SJSA1 (cell line): ENCODE data around the gene MTMR10. TPM values are rescaled to one million over a fixed set of nuclear protein-coding genes. Genes with fewer than 3 reads are reported as not detected.

Experiments
- DNase-seq, 2 experiments: peaks; one replicate each; pipeline ENCODE4 v3.0.0-alpha.2; 2015 to 2020; ENCODE audit warnings: low spot score in 2 of 2, low read depth in 1 of 2
- H3K27ac ChIP-seq: fragments of 250-450 bp; sonication (Bioruptor Pico); 2 replicates; pipeline ENCODE4 v1.5.1; 2020; ENCODE audit warnings: mild to moderate bottlenecking, moderate library complexity
- H3K27me3 ChIP-seq: fragments of 250-450 bp; sonication (Bioruptor Pico); replicated peaks from 2 replicates; pipeline ENCODE4 v1.5.1; 2020; ENCODE audit warnings: mild to moderate bottlenecking, moderate library complexity
- H3K36me3 ChIP-seq: fragments of 250-450 bp; sonication (Bioruptor Pico); 2 replicates; pipeline ENCODE4 v1.5.1; 2020; ENCODE audit warnings: mild to moderate bottlenecking
- H3K4me1 ChIP-seq: fragments of 250-450 bp; sonication (Bioruptor Pico); replicated peaks from 2 replicates; pipeline ENCODE4 v1.6.1; 2021; ENCODE audit warnings: mild to moderate bottlenecking
- H3K4me3 ChIP-seq: fragments of 250-450 bp; sonication (Bioruptor Pico); 2 replicates; pipeline ENCODE4 v1.5.1; 2020; ENCODE audit warnings: mild to moderate bottlenecking
- H3K9me3 ChIP-seq: fragments of 250-450 bp; sonication (Bioruptor Pico); replicated peaks from 2 replicates; pipeline ENCODE4 v1.5.1; 2020; ENCODE audit warnings: mild to moderate bottlenecking
- total RNA-seq: library from RNA; depleted of rRNA; stranded (reverse); fragments of >200 nt; shearing (Covaris generic); gene quantifications from 2 replicates; pipeline ENCODE4 v1.2.3, GENCODE V29; 2014

The MTMR10 gene
- total RNA-seq, 1 experiment from 2014 or later: 22.4 TPM

DNA sequence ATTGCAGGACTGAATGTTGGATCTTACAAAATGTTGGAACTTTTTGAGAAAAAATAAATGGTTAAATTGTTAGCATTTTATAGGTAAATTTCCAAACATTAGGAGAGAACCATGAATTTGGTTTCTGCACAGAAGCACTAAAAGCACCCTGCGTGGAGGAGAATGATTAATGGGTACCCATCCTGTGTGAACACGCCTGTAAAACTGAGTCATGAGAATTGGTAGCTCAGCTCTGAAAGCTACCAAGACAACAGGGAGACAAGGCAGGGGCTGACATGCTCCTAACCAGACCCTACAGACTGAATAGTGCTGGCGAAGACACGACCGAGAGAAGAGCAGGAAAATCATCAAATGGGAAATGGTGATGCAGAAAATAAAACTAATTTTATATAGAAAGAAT, 32.4 kb upstream of the MTMR10 start:
- peaks cover 23% of the 10 kb centered on the region for H3K4me1 ChIP-seq
- H3K36me3 ChIP-seq: no peaks in the 10 kb centered on the region
- H3K4me3 ChIP-seq: no peak overlapping the region
- H3K9me3 ChIP-seq: no peaks in the 10 kb centered on the region
- peak overlapping the region; percentile 64 for H3K27ac ChIP-seq
- no peak for DNase-seq
- H3K27me3 ChIP-seq: no peaks in the 10 kb centered on the region

DNA sequence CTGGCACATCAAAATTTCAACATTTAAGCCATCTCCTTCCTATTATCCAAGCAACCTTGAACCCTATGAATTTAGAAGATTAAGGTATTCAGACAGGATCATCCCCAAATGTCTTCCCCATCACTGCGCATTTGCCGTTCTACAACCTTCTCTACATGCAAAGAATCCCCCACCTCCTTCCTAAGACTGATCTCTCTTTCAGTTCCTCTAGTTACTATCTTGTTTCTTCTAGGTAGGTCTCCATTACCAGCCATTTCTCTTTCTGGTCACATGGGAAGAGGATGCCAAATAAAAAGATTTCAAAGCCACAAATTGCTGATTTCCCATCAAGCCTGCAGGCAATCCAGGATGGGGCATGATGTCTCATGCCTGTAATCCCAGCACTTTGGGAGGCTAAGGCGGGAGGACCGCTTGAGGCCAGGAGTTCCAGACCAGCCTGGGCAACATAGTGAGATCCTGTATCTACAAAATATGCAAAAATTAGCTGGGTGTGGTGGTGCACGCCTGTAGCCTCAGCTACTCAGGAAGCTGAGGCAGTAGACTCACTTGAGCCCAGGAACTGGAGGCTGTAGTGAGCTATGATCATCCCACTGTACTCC, 29.7 kb upstream of the MTMR10 start:
- DNase-seq: no peak
- no peaks in the 10 kb centered on the region for H3K36me3 ChIP-seq
- no peaks in the 10 kb centered on the region for H3K27me3 ChIP-seq
- no peaks in the 10 kb centered on the region for H3K9me3 ChIP-seq
- H3K27ac ChIP-seq: no peak overlapping the region
- no peak overlapping the region for H3K4me3 ChIP-seq
- H3K4me1 ChIP-seq: peaks cover 23% of the 10 kb centered on the region

DNA sequence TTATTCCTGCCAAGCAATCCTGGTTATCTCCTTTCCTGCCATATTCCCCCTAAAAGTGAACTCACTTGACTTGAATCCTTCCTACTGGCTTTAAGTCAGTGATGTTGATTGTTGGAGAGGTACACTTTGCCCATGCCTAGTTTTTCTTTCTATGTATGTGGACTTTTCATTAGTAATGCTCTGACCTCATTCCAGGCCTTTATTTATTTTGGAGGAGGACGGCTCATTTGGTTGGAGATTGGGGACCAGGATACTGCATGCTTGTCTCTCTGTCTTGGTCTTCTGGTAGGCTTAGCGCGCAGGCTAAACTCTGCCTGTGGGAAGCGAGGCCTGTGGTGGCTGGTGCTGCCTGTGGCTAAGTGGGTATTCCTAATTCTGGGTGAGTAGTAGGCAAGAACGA, 29.1 kb upstream of the MTMR10 start:
- Histone ChIP-seq H3K27ac (no peak overlapping the region), H3K27me3 (no peaks in the 10 kb centered on the region), H3K9me3 (no peaks in the 10 kb centered on the region), H3K4me3 (no peak overlapping the region), H3K4me1 (peaks cover 23% of the 10 kb centered on the region), H3K36me3 (no peaks in the 10 kb centered on the region)
- no peak for DNase-seq

DNA sequence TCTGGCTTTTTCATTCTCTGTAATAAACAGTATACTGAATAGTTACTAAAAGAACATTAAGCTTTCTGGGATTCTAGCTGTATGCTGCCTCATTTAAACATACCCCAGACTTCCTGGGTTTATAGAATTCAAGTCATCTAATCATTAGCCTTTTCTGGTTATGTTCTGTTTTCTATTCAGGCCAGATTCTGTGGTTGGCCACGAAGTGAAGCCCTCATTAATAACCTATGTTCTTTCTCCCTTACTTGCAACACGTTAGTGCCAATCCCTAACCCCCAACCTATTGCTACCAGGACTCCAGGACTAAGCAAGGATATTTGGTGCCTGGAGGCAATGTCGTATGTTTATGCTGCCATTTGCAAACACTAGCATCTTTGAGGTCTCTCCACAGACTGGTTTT, 28.6 kb upstream of the MTMR10 start:
- Histone ChIP-seq H3K27me3 (no peaks in the 10 kb centered on the region), H3K27ac (no peak overlapping the region), H3K9me3 (no peaks in the 10 kb centered on the region), H3K4me3 (no peak overlapping the region), H3K4me1 (peaks cover 19% of the 10 kb centered on the region), H3K36me3 (no peaks in the 10 kb centered on the region)
- no peak for DNase-seq

DNA sequence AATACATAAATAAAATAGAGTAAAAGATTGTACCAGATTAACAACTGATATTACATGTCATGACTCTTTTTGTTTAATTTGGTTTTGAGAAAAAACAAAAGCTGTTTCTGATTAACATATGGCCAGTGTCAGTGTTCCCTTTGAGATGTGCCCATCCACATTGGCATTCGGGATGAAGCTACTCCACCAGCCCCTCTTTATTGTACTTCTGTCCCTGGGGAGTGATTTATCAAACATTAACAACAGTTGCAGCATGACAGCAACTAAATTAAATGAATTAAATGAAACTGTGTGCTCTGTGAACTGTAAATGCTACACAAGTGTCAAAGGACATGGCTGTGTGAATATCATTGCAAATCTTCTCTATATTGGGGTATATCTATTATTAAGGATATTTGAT, 25.9 kb upstream of the MTMR10 start:
- Histone ChIP-seq H3K36me3 (no peaks in the 10 kb centered on the region), H3K9me3 (no peaks in the 10 kb centered on the region), H3K4me3 (no peak overlapping the region), H3K27me3 (no peaks in the 10 kb centered on the region), H3K4me1 (no peaks in the 10 kb centered on the region), H3K27ac (no peak overlapping the region)
- DNase-seq: no peak

DNA sequence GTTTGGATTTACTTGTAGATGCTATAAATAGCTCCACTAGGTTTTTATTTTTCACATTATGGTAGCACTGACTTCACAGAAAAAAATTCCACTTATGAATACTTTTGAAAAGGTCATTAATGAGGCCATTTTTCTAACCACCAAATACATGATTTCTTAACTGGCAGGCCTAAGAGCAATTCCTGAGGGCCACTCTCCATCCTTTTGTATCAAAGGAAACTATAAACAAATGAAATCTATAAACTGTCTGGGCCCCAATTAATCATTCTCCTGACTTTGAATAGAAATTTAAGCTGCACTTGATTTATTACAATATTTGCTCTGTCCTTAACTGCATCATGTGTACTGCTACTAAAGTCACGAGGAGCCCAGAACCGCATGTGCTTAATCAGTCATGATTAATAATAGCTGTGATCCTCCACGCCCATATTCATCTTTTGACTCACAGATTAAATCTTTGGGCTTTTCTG, 25.1 kb upstream of the MTMR10 start:
- Histone ChIP-seq H3K4me1 (no peaks in the 10 kb centered on the region), H3K9me3 (no peaks in the 10 kb centered on the region), H3K4me3 (no peak overlapping the region), H3K27ac (no peak overlapping the region), H3K36me3 (no peaks in the 10 kb centered on the region), H3K27me3 (no peaks in the 10 kb centered on the region)
- no peak for DNase-seq

DNA sequence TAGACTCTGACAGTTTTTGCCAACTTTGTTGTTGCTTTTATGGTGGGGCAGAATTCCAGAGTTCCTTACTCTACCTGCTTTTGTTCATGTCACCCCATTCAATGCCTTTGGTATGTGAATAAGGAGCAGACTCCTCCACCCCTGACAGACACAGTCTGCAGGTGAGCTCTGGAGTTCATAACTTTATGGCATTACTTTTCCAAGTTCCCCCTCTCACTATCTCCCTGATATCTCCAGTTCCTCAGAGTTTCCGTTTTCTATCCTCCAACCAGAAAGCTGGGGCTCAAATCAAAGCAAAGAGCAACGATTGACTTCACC, 23.1 kb upstream of the MTMR10 start:
- Histone ChIP-seq H3K36me3 (no peaks in the 10 kb centered on the region), H3K9me3 (no peaks in the 10 kb centered on the region), H3K27me3 (no peaks in the 10 kb centered on the region), H3K4me3 (no peak overlapping the region), H3K4me1 (no peaks in the 10 kb centered on the region), H3K27ac (no peak overlapping the region)
- no peak for DNase-seq

DNA sequence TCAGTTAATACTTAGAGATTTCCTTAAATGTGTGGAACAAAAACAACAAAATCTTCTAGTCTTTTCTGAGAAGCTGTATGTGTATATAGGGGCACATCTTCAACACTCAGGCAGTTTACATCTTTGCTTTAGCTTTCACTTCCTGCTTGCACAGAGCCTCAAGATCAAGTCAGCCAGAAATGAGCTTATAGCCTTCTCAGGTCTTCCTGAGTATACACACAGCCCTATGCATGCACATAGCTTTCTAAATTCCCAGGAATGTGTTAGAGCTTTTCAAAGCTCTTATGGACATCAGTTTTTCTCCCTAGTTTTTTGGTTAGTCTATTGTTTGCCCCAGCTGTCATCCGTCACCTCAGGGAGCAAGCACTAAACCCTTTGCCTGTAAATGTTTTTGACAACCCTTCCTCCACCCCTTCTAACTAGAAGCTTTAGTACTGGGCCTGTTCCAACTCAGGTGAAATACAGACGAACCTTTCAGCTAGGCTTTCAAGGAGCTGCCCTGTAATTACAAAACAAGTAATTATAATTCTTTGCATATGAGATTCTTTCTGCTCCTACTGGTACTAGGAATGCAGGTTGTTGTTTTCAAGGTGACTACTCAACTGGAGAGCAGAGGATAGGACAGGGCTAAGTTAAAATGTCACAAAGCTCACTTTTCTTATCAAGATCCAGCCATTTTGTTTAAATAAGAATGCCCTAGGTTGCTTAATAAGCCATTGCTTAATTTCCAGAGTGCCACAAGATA, 22.6 kb upstream of the MTMR10 start:
- Histone ChIP-seq H3K27me3 (no peaks in the 10 kb centered on the region), H3K4me3 (no peak overlapping the region), H3K36me3 (no peaks in the 10 kb centered on the region), H3K27ac (no peak overlapping the region), H3K9me3 (no peaks in the 10 kb centered on the region), H3K4me1 (no peaks in the 10 kb centered on the region)
- DNase-seq: no peak

DNA sequence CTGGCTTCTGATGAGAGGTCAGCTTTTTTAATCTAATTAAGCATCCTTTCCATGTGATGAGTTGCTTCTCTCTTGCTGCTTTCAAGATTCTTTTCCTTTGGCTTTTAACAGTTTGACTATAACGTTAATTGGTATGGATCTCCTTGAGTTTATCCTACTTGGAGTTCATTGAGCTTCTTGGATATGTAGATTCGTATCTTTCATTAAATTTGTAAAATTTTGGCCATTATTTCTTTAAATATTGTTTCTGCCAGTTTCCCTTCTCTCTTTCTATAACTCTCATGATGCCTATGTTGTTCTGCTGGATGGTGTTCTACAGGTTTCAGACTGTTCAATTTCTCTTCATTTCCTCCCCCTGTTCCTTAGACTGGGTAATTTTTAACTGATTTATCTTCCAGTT, 21.0 kb upstream of the MTMR10 start:
- Histone ChIP-seq H3K9me3 (no peaks in the 10 kb centered on the region), H3K27me3 (no peaks in the 10 kb centered on the region), H3K4me3 (no peak overlapping the region), H3K36me3 (no peaks in the 10 kb centered on the region), H3K4me1 (no peaks in the 10 kb centered on the region), H3K27ac (no peak overlapping the region)
- no peak for DNase-seq

DNA sequence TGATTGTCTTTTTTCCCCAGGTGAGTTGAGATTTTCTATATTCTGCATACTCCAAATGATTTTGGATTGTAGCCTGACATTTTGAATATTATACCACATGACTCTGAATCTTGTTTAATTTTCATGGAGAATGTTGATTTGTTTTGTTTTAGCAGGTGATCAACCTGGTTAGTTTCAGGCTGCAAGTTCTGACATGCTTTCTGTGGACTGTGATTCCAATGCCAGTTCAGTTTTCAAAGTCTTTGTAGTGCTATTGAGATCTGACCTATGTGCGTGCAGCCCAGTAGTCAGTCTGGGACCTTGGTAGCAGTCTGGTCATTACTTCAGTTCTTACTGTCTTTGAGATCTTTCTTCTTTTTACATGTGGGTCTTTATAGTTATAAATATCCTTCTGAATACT, 18.6 kb upstream of the MTMR10 start:
- peaks cover 4% of the 10 kb centered on the region; the same call in 1 of the 2 replicates for H3K27me3 ChIP-seq
- H3K27ac ChIP-seq: no peak overlapping the region
- no peaks in the 10 kb centered on the region for H3K36me3 ChIP-seq
- no peak overlapping the region for H3K4me3 ChIP-seq
- no peak for DNase-seq
- no peaks in the 10 kb centered on the region for H3K9me3 ChIP-seq
- H3K4me1 ChIP-seq: no peaks in the 10 kb centered on the region

DNA sequence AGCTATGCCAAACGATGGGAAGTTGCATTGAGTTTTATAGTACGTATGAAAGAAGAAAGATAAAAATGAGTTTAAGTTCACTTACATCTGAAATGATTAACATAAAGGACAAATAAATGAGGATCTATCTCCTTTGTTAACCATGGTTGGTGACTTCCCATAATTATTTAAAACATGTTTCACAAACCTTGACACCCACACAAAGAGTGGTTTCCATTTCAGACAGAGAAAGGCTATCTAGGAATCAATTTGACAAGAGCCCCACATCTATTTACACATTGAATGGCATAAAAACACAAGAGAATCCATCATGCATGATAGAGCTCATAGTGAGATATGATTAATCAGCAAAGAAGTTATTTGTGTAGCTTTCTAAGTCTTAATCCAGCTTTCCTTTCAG, 14.2 kb upstream of the MTMR10 start:
- no peaks in the 10 kb centered on the region for H3K36me3 ChIP-seq

DNA sequence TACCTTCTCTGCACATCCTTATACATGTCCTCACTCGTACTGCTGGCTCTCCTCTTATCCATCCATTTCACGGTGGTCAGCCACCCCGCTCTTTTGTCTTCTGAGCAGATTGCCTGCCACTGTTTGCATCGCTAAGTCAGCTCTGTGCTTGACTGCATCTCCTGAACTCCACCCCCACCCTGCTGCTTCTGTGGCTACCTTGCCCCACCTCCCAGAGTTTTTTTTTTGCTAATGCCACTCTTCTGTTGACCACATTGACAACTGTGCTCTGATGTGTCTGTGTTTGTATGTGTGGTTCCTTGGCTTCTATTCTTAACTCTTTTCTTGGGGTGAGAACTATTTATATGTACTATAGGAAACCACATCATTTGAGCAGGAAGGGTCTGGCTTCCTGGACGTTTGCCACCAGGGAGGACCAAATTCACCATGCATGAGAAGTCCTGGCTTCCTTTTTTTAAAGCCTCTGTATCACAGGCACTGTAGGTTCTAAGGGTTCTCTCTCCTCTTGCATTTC, 12.8 kb upstream of the MTMR10 start:
- Histone ChIP-seq H3K4me3 (no peak overlapping the region), H3K27ac (no peak overlapping the region), H3K9me3 (no peaks in the 10 kb centered on the region), H3K36me3 (no peaks in the 10 kb centered on the region), H3K27me3 (peaks cover 4% of the 10 kb centered on the region; the same call in 1 of the 2 replicates), H3K4me1 (no peaks in the 10 kb centered on the region)
- peak in 1 of 2 experiments; percentile 10 for DNase-seq

More for the DNA sequence above, 14.2 kb upstream of the MTMR10 start:
- no peak overlapping the region for H3K27ac ChIP-seq
- H3K4me1 ChIP-seq: no peaks in the 10 kb centered on the region
- no peaks in the 10 kb centered on the region for H3K9me3 ChIP-seq
- H3K4me3 ChIP-seq: no peak overlapping the region
- DNase-seq: no peak
- peaks cover 4% of the 10 kb centered on the region; the same call in 1 of the 2 replicates for H3K27me3 ChIP-seq

DNA sequence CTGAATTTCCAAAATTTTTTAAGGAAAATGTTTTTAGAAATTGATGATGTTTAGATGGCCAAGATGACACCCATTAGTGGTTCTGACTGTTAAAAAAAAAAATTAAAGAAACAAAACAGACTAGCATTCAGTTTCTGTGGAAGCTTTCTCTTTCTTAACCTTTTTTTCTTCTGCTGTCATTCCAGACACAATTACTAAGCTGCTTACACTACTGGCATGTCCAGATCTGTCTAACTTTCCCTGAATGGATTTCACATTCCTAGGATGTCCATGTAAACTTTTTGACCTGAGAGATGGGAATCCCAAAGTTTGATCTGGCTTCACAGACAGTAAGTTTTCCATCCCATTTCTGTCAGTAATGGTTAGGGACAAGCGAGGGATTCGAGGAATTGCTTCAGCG, 10.3 kb upstream of the MTMR10 start:
- Histone ChIP-seq H3K4me3 (no peak overlapping the region), H3K36me3 (no peaks in the 10 kb centered on the region), H3K4me1 (no peaks in the 10 kb centered on the region), H3K27ac (no peak overlapping the region), H3K9me3 (no peaks in the 10 kb centered on the region), H3K27me3 (no peaks in the 10 kb centered on the region)
- no peak for DNase-seq

DNA sequence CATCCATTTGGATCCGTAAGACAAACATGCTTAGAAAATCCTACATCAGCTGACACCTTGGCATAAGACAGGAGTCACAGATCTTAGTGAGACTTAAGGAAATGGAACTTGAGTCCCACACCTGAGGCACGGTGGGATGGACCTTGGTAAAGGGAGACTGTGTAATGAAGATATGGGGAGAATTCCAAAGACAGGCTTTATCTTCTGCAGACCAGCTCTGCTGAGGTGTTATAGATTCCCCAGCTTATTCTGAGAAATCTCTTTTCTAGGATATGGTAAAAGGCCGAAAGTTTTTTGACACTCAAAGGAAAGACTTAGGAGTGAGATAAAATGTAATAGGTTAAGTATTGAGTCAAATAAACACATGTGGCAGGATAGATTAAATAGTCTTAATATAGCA, 8.3 kb upstream of the MTMR10 start:
- no peaks in the 10 kb centered on the region for H3K27me3 ChIP-seq
- DNase-seq: no peak
- H3K27ac ChIP-seq: no peak overlapping the region
- H3K4me3 ChIP-seq: no peak overlapping the region
- H3K36me3 ChIP-seq: no peaks in the 10 kb centered on the region
- H3K9me3 ChIP-seq: no peaks in the 10 kb centered on the region
- no peaks in the 10 kb centered on the region for H3K4me1 ChIP-seq
